Neuronal stem cell (in vitro differentiated cells): ENCODE data around the gene PLCH1.

Source experiments
- DNase-seq: peaks from one replicate; pipeline ENCODE4 v3.0.0-alpha.2; 2013; ENCODE audit warnings: low spot score
- H2AFZ ChIP-seq: one replicate; pipeline ENCODE4 v1.6.1; 2013; ENCODE audit warnings: mild to moderate bottlenecking, low read length, inconsistent platforms
- H2AK5ac ChIP-seq: 2 replicates; pipeline ENCODE4 v1.6.1; 2013; ENCODE audit warnings: low read depth, mild to moderate bottlenecking, inconsistent platforms, low read length, moderate library complexity, mixed read lengths
- H2BK120ac ChIP-seq: 2 replicates; pipeline ENCODE4 v1.6.1; 2013; ENCODE audit warnings: low read depth, mild to moderate bottlenecking, inconsistent platforms, low read length, moderate library complexity, mixed read lengths
- H2BK12ac ChIP-seq: one replicate; pipeline ENCODE4 v1.6.1; 2013; ENCODE audit warnings: low read length, inconsistent platforms
- H2BK15ac ChIP-seq: 2 replicates; pipeline ENCODE4 v1.6.1; 2013; ENCODE audit warnings: mild to moderate bottlenecking, low read length, inconsistent platforms, mixed read lengths
- H2BK5ac ChIP-seq: one replicate; pipeline ENCODE4 v1.6.1; 2013; ENCODE audit warnings: inconsistent platforms, mild to moderate bottlenecking, low read length, moderate library complexity
- H3K14ac ChIP-seq: one replicate; pipeline ENCODE4 v1.6.1; 2013; ENCODE audit warnings: low read length, inconsistent platforms
- H3K18ac ChIP-seq: 2 replicates; pipeline ENCODE4 v1.6.1; 2013; ENCODE audit warnings: low read length, inconsistent platforms
- H3K23ac ChIP-seq: 2 replicates; pipeline ENCODE4 v1.6.1; 2013; ENCODE audit warnings: low read depth, mild to moderate bottlenecking, mixed read lengths, low read length, inconsistent platforms; ENCODE audit not compliant: poor library complexity
- H3K27ac ChIP-seq: replicated peaks from 3 replicates; pipeline ENCODE4 v1.5.1; 2013; ENCODE audit warnings: low read length, inconsistent platforms
- H3K27me3 ChIP-seq, 3 experiments: 2 replicates each; pipeline ENCODE4 v1.6.1; 2013; ENCODE audit warnings: low read length in 3 of 3, mild to moderate bottlenecking in 2 of 3, inconsistent platforms in 1 of 3, low read depth in 1 of 3, mixed read lengths in 1 of 3, moderate library complexity in 1 of 3; ENCODE audit not compliant: control insufficient read depth in 3 of 3, insufficient read depth in 3 of 3
- H3K36me3 ChIP-seq, 2 donors: replicated peaks in 1 of 2; 2 replicates each; pipeline ENCODE4 v1.6.1; 2013; ENCODE audit warnings: low read length in 2 of 2; ENCODE audit not compliant: control insufficient read depth in 2 of 2, insufficient read depth in 2 of 2
- H3K4ac ChIP-seq: 2 replicates; pipeline ENCODE4 v1.6.1; 2013; ENCODE audit warnings: inconsistent platforms, mild to moderate bottlenecking, low read length, moderate library complexity
- H3K4me1 ChIP-seq, 2 donors: 1 replicate in 1 of 2; 2 replicates in 1 of 2; pipeline ENCODE4 v1.6.1; 2013; ENCODE audit warnings: low read length in 2 of 2, low read depth in 1 of 2; ENCODE audit not compliant: control insufficient read depth in 2 of 2, insufficient read depth in 1 of 2
- H3K4me2 ChIP-seq: one replicate; pipeline ENCODE4 v1.6.1; 2013; ENCODE audit warnings: mild to moderate bottlenecking, low read length, inconsistent platforms; ENCODE audit not compliant: insufficient read depth, poor library complexity, severe bottlenecking
- H3K4me3 ChIP-seq, 2 donors: 2 replicates each; pipeline ENCODE4 v1.5.1; 2013; ENCODE audit warnings: low read length in 2 of 2, mild to moderate bottlenecking in 2 of 2, inconsistent platforms in 1 of 2, moderate library complexity in 1 of 2
- H3K79me1 ChIP-seq: one replicate; pipeline ENCODE4 v1.6.1; 2013; ENCODE audit warnings: low read depth, mild to moderate bottlenecking, inconsistent platforms, low read length, moderate library complexity
- H3K9ac ChIP-seq: one replicate; pipeline ENCODE4 v1.6.1; 2013; ENCODE audit warnings: mild to moderate bottlenecking, low read depth, low read length, inconsistent platforms; ENCODE audit not compliant: poor library complexity
- H3K9me3 ChIP-seq, 2 donors: replicated peaks in 1 of 2; 2 replicates each; pipeline versions ENCODE3 to v1.6.1; 2013; ENCODE audit warnings: low read length in 2 of 2, mild to moderate bottlenecking in 2 of 2, inconsistent platforms in 1 of 2, low read depth in 1 of 2, mixed read lengths in 1 of 2, moderate library complexity in 1 of 2; ENCODE audit not compliant: control insufficient read depth in 2 of 2, insufficient read depth in 1 of 2
- H4K8ac ChIP-seq: one replicate; pipeline ENCODE4 v1.6.1; 2013; ENCODE audit warnings: low read depth, mild to moderate bottlenecking, inconsistent platforms, low read length, moderate library complexity
- H4K91ac ChIP-seq: one replicate; pipeline ENCODE4 v1.6.1; 2013; ENCODE audit warnings: low read length, low read depth, mild to moderate bottlenecking, inconsistent platforms; ENCODE audit not compliant: poor library complexity
- WGBS, 2 donors: extraction: QIAGEN DNeasy Blood & Tissue Kit; methylation state at CpG; one replicate each; pipeline ENCODE4 v1.1.7; 2013; ENCODE audit warnings: missing lambda C conversion rate in 2 of 2, mixed read lengths in 1 of 2; ENCODE audit not compliant: insufficient read length in 2 of 2, insufficient replicate concordance in 1 of 2; ENCODE audit errors: extremely low coverage in 2 of 2; 5-methylcytosine and 5-hydroxymethylcytosine counted together

PLCH1 gene

DNA sequence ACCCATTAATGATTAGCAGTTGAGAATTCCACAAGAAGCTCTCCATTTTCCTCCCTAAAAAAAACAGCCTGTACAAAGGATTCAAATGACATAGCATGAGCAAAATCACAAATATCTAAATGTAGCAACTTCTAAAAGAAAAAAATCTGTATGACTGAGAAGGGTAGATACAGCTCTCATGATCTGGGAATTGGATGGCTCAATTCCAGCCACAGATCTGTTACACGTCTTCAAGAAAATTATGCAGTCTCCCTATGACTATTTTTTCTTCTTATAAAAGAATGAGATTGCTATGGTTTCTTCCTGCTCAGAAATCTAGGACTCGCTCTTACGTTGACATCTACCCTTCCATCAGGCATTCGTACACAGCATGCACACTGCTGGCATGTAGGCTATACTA is 71.5 kb downstream of the PLCH1 start:
- no peak overlapping the region for H2AFZ ChIP-seq
- H3K14ac ChIP-seq: no peak overlapping the region
- no peak overlapping the region for H3K9ac ChIP-seq
- H3K4me3 ChIP-seq: no peak overlapping the region
- H3K4me2 ChIP-seq: no peak overlapping the region
- no peak overlapping the region for H2BK15ac ChIP-seq
- H3K79me1 ChIP-seq: no peaks in the 10 kb centered on the region
- no peak overlapping the region for H3K18ac ChIP-seq
- no peak overlapping the region for H3K4ac ChIP-seq
- no peaks in the 10 kb centered on the region for H3K36me3 ChIP-seq
- no peak overlapping the region for H3K23ac ChIP-seq
- no peak for DNase-seq
- no peak overlapping the region for H3K27ac ChIP-seq
- no peak overlapping the region for H2AK5ac ChIP-seq
- H3K4me1 ChIP-seq: peaks cover 0 to 15% of the 10 kb centered on the region in 2 donors
- H4K91ac ChIP-seq: no peak overlapping the region
- no CpG with 5 or more reads among the region's 4 CpGs for WGBS, 2 donors
- no peak overlapping the region for H4K8ac ChIP-seq
- no peaks in the 10 kb centered on the region for H3K9me3 ChIP-seq
- H2BK5ac ChIP-seq: no peak overlapping the region
- no peaks in the 10 kb centered on the region for H3K27me3 ChIP-seq
- no peak overlapping the region for H2BK12ac ChIP-seq
- H2BK120ac ChIP-seq: no peak overlapping the region

DNA sequence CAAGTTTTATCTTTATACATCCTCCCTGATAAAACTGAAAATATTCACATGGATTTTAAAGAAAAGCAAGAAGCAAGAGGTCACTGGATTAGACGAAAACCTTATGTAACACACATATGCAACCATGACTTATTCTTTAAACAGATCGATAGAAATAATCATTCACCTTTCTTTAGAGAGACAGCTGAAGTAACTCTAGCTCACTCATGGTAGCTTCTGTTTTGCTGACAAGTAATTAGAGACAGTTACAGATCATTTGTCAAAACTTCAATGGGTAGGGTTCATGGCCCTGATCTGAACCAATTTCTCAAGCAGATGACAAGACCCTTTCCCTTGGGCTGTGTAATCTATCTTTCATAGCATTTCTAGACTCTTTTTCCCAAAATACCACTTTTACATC is 74.5 kb downstream of the PLCH1 start:
- Histone ChIP-seq H2AFZ (no peak overlapping the region), H4K91ac (no peak overlapping the region), H3K23ac (no peak overlapping the region), H3K27ac (no peak overlapping the region), H3K27me3 (no peaks in the 10 kb centered on the region), H3K79me1 (no peaks in the 10 kb centered on the region), H3K18ac (no peak overlapping the region), H3K9me3 (no peaks in the 10 kb centered on the region), H3K14ac (no peak overlapping the region), H2BK5ac (no peak overlapping the region), H3K36me3 (no peaks in the 10 kb centered on the region), H2BK120ac (no peak overlapping the region), H3K4me2 (no peak overlapping the region), H4K8ac (no peak overlapping the region), H3K4ac (no peak overlapping the region), H2BK12ac (no peak overlapping the region), H3K4me1 (peaks cover 2 to 5% of the 10 kb centered on the region in 2 donors), H3K9ac (no peak overlapping the region), H2BK15ac (no peak overlapping the region), H3K4me3 (no peak overlapping the region), H2AK5ac (no peak overlapping the region)
- no peak for DNase-seq
- WGBS, 2 donors: no CpG with 5 or more reads among the region's 2 CpGs

DNA sequence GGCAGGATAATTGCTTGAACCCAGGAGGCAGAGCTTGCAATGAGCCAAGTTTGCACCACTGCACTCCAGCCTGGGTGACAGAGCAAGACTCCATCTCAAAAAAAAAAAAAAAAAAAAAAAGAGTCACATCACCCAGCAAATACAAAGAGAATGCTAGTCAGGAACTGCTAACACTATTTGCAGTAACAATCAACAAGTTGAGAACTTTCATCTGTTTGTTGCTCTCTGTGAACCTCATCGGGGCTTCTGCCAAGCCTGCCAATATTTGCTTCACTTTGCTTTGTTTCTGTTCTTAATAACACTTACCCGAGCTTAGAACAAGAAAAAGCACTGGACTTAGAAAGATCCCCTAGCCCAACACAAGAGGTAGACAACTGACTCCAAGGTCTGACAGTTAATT is 76.9 kb downstream of the PLCH1 start:
- Histone ChIP-seq H2BK120ac (no peak overlapping the region), H2BK15ac (no peak overlapping the region), H3K4me1 (peaks cover 2 to 9% of the 10 kb centered on the region in 2 donors), H2BK5ac (no peak overlapping the region), H2BK12ac (no peak overlapping the region), H3K23ac (no peak overlapping the region), H3K9me3 (no peaks in the 10 kb centered on the region), H3K18ac (no peak overlapping the region), H4K8ac (no peak overlapping the region), H3K4me3 (no peak overlapping the region), H3K14ac (no peak overlapping the region), H3K4me2 (no peak overlapping the region), H3K36me3 (no peaks in the 10 kb centered on the region), H3K9ac (no peak overlapping the region), H3K4ac (no peak overlapping the region), H3K27ac (no peak overlapping the region), H3K79me1 (no peaks in the 10 kb centered on the region), H2AK5ac (no peak overlapping the region), H4K91ac (no peak overlapping the region), H2AFZ (no peak overlapping the region), H3K27me3 (no peaks in the 10 kb centered on the region)
- WGBS, 2 donors: no CpG with 5 or more reads among the region's 2 CpGs
- DNase-seq: no peak

DNA sequence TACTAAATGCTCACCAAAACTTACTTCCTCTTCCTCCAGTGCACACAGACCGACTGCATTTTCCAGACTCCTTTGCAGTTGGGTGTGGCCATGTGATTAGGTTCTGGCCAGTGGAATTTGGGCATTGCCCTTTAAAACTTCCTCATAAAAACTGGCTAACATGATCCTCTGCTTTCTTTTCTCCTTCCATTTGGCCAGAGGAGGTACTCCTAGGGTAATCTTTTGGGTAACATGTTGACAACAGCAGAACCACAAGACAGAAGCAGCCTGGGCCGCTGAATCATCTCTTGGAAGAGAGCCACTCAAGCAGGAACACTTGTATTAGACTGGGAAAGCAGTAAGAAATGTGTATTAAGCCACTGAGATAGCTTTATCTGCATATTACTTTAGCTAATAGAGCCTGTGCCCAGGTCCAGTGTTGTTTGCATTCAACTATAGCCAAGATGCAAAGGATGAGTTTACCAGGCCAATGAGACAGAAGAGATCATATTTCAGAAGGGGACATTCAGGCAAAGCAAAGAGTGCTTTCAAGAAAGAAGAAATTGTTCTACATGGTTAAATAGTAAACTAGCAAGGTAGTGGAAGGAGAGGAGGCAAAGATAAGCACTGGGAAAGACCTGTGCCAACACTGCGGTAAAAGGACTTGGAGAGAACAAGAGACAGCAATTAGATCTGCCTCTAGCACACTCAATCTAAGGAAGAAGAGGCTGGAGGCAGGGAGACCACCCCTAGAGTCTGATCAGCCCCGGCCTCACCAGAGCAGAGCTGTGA is 79.8 kb downstream of the PLCH1 start:
- Histone ChIP-seq H2BK120ac (no peak overlapping the region), H3K27me3 (no peaks in the 10 kb centered on the region), H2BK12ac (no peak overlapping the region), H3K4me1 (peaks cover 2 to 6% of the 10 kb centered on the region in 2 donors), H3K79me1 (no peaks in the 10 kb centered on the region), H2BK5ac (no peak overlapping the region), H3K4ac (no peak overlapping the region), H2AK5ac (no peak overlapping the region), H3K23ac (no peak overlapping the region), H3K27ac (no peak overlapping the region), H3K4me3 (no peak overlapping the region), H3K18ac (no peak overlapping the region), H2AFZ (no peak overlapping the region), H4K8ac (no peak overlapping the region), H2BK15ac (no peak overlapping the region), H4K91ac (no peak overlapping the region), H3K9me3 (no peaks in the 10 kb centered on the region), H3K9ac (no peak overlapping the region), H3K14ac (no peak overlapping the region), H3K4me2 (no peak overlapping the region), H3K36me3 (peaks cover 0 to under 1% of the 10 kb centered on the region in 2 donors)
- DNase-seq: no peak
- no CpG with 5 or more reads among the region's 4 CpGs for WGBS, 2 donors
